ENCODE results near the gene KCNAB1.
"Not testable (repeated sequence)": the region's sequence is repeated elsewhere in the genome, so short reads cannot be mapped to it uniquely, and the experiment has no call there.

KCNAB1 gene

DNA sequence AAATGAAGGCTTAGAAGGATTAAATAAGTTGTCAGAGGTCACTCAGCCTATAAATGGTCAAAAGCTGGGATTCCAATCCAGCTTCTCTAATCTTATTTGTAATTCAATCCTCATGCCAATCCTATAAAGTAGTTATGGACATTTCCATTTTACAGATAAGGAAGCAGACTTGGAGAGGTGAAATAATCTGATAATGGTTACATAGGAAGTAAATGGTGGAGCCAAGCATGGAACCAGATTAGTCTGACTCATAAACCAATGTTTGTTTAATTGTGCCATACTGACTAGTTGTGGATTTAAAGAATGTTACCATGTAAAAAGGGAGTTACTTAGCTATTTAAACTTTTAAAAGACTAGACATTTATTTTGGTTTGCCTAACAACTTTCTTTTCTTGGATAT lies 59.7 kb downstream of the KCNAB1 start:
- DNase-seq, result no peak

DNA sequence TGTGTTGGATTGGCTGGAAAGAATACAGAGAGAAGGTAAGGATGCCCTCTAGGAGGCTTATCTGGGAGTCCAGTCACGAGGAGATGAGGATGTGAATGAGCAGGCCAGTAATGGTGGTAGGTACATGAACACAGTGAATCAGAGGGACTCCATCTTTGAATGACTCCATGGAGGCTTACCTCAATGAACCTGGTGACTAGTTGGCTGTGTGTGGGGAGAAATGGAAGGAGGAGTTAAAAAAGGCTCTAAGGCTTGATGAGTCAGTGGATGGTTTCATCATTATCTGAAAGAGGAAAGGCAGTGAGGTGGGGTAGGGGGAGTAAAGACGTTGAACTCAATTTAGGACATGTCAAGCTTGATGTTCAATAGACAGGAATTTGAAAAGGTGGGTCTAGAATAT lies 61.1 kb downstream of the KCNAB1 start:
- DNase-seq, result no peak

DNA sequence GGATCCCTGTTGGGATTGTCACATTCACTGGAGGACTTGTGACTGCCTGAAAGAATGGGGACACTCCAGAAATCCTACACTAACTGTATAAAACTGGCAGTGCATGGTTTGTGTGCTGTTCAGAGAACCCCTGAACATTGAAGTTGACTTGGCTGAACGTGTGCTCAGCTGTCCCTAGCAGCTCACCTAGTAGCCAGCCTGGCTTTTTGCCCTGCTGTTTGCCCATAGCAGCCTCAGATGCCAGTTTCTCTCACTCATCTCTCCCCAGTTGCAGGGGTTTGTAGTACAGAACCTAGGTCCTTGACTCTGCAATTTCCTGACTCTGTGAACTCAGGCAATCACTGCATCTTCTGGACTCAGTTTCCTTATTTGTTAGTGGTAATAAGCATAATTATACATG lies 63.0 kb downstream of the KCNAB1 start:
- DNase-seq, result no peak

DNA sequence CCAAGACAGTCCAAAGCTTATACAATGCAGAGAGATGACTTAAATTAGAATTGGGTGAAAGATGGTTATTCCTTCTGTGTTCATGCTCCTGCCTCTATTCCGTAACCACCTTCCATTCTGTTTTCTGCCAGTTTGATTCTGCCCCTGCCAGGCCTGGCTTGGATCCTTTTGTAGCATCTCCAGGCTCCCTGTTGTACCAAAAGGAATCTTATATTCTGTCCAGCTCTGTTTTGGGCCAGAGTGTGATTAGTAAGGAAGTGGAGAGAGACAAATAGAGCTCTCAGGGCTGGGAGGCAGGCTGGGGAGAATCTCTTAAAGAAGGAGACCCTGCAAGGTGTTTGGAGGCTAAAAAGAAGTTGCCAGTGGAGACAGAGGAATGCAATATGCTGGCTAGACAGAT lies 63.8 kb downstream of the KCNAB1 start:
- DNase-seq, result no peak

DNA sequence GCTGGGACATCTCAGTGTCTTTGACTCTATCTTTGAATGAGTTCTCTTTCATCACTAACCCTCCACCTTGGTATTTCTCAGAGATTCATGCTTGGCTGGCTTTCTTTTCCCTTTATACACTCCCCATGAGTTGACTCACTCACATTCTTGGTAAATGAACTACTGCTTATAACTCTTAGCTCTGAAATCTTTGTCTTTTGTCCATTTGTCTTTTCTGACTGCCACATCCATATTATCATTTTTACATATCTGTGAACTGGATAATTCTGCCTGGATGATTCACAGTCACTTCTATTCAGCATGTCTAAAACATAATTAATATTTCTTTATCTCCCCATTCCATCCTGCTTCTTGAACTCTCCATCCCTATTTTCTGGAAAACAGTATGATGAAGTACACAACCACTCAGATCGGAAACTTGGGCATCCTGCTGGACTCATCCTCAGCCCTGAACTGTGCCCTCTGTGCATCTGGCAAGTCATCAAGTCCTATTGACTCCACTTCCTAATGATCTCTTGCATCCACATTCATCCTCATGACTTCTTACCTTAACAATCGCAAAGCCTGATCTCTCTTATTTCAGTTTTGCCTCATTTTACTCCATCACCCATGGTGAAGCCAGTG lies 66.9 kb downstream of the KCNAB1 start:
- no peak for DNase-seq

DNA sequence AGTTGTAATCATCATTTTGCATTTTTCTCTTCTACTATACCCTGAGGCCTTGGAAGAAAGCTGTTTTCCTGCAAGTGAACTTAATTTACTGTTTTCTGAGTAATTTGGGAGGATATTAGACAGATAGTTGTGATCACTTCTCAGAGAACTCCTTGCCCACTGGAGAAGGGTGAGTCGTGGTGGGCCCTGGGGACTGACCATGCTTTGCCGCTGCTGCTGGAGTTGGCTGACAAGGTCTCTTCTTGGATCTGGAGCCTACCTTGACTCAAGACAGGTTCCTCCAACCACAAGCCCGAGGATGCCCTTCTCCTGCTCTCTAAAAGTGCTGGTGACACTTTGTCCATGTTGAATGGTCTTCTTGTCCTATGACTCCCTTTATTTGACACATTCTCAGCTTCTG lies 68.4 kb downstream of the KCNAB1 start:
- DNase-seq, result no peak

DNA sequence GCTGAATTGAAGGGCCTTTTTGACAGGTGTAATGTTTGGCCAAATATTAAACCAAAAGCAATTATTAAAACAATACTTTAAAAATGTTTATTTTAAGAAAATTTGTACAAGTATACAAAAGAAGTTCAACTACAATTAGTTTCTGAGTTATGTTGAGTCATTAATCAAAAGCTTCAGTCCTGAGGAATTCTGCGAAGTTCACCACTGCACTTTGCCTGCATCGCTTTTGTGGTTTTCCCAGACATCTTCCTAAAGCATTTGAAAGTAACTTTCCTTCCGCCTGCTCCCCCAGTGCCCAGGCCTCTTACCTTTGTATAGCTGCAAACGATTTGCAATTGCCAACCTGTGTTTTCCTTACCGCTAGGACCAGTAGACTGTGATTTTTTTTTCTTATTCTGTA lies 69.5 kb downstream of the KCNAB1 start:
- no peak for DNase-seq

DNA sequence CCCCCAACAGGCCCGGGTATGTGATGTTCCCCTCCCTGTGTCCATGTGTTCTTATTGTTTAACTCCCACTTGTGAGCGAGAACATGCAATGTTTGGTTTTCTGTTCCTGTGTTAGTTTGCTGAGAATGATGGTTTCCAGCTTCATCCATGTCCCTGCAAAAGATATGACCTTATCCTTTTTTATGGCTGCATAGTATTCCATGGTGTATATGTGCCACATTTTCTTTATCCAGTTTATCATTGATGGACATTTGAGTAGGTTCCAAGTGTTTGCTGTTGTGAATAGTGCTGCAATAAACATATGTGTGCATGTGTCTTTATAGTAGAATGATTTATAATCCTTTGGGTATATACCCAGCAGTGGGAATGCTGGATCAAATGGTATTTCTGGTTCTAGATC lies 74.6 kb downstream of the KCNAB1 start:
- DNase-seq, result not testable (repeated sequence)

DNA sequence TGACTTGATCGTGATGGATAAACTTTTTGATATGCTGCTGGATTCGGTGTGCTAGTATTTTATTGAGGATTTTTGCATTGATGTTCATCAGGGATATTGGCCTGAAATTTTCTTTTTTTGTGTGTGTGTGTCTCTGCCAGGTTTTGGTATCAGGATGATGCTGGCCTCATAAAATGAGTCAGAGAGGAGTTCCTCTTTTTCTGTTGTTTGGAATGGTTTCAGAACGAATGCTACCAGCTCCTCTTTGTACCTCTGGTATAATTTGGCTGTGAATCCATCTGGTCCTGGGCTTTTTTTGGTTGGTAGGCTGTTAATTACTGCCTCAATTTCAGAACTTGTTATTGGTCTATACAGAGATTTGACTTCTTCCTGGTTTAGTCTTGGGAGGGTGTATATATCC lies 76.8 kb downstream of the KCNAB1 start:
- not testable (repeated sequence) for DNase-seq

DNA sequence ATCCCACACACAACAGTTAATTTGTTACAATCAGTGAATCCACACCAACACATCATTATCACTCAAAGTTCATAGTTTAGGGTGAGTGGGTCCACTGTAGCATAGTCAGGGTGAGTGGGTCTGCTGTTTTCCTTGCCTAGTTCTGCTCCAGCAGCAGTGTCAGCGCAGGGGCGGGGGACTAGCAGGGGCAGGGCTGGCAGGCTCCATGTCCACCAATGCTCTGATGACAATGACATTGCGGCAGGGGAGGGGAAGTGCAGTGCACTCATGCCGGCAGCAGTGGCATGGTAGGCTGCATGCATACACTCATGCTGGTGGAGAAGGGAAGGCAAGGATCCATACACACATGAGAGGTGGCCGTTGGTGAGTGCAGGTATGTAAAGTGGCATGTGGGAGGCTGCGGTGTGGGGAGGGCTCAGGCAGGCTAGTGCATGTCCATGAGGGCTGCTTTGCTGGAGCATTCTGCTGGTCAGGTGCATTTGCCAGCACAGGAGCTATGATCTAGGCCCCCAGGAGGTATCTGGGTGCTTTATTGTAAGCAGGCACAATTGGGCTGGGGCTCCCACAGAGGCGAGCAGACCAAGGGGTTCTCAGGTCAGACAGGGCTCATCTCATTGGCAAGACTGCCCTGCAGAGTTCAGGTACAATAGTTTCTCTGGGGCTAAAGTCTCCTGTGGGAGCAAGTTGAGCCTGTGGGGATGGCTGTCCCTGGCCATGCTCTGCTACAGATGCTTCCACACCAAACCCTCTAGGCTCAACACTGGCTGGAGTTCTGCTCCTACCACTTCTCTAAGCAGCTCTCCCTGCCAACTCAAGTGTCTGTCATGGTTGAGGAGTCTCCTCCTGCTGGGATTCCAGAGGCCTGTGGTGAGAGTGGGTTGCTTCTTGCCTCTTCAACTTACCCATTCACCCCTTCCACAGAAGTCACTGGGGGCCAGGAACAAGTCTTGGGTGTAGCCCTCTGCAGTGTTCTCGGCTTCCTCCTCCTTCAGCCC lies 81.3 kb downstream of the KCNAB1 start:
- DNase-seq, result no peak

DNA sequence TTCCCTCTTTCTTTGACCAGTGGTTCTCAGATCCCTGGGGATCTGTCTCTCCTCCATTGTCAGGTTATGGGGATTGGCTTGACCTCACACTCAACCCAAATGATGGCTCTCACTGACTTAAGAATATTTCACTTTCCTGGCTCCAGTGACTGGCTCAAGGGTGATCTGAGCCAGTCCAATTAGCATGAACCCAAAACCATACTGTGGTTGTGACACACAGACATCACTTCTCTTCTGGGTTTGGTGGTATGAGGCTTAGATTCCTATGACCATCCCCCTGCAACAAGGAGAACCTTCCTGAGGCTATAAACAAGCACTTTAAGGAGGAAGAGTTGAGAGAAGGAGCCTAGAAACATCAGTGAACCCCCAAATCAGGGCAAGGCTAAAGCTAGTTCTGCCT lies 85.8 kb downstream of the KCNAB1 start:
- no peak for DNase-seq

DNA sequence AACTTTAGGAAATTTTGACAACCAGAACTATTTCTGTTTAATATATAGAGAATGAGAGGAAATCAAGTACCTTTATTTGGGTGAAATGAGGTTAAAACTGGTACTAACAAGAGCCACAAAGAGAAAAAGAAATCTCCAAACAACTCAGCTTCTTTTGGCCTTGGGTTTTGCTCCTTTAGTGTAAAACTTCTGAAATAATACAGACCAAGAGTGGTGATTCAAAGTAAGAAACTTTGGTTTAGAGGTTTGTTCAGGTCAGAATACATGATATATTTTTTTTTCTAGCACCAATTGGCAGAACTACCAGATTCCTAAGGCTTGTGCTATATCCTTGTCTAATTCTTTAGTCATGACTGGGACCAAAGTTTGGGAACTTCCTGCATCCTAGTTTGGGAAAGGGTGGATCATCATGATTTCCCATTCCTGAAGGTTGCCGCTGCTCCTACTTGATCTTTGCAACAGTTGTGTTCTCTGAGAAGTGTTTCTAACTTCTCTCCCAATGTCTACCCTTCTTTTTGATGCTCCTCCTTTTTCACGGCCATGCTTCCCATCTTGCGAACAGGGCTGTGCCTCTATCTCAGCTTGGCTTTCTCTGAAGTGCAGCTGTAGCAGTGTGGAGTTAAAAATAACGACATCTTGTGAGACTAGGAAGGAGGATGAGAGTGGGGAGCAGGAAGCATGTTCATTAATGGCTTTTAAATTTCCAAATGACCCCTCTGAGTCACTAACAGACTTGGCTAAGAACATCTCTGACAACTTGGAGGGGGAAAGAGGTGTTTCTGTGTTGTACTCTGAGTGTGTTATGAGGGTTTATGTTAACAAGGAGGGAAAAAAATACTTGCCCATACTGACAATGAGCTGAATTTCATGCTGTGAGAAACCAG lies 87.7 kb downstream of the KCNAB1 start:
- DNase-seq, result no peak

DNA sequence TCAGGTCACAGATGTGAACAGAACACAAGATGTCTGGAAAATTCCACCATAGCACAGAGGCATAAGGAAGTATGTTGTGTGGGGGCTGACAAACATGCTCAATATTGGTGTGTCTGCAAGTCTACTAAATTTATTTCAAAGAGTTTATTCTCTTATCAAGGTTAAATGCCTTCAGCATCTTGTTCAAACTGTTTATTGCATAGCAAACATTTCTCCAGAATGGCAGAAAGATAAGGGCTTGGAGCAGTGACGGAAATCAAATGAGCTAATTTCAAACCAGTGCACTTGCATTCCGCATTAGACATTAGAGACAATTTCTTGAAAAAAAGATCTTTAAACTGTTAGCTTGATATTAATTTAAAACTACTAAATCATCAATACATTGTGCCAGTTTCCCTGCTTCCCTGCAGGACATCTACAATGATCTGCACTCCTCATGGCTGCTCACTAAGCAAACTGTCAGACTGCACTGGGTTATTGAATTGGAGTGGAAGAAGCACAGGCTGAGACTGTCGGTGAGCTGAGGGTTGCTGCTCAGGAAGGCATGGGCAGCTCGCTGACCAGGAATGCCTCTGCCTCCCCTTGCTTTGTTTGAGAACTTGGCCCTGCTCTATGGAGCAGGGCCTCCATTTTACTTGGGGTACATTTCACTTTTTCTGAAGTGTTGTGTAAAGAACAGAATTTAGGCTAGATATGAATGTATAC lies 89.4 kb downstream of the KCNAB1 start:
- no peak for DNase-seq

DNA sequence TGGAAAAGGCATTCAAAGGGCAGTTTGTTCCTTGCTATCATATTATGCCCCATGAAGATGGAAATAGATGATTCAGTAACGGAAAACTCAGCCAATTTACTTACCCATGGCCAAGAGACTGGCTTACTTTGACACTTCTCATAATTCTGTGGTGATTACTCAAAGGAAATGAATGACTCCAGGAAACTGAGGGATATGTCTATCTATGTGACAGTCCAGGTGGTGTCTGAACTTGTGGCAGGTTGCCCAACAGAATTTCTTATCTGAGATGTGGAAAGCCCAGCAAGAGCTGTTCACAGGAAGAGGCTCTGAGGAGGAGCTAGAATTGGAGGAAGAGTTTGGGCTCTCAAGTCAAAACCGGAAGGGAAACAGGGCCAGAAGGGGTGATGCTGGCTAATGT lies 91.2 kb downstream of the KCNAB1 start:
- no peak for DNase-seq

DNA sequence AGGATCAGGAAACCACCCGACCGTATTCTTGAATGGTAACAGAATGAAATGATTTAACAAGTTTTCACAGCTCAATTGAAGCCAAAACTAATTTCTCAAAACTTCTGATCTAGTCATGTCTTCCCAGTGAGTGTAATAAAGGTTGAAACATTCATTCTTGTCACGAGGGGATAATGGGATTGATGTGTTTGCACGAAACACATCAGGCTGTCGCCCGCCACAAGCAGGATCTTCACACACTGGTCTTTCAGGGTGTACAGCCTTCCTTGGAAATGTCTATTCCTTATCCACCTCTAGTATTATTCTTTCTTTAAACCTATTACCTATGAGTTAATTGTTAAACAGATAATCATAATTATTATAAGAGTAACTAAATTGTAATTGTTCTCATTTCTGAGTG lies 94.3 kb downstream of the KCNAB1 start:
- no peak for DNase-seq

DNA sequence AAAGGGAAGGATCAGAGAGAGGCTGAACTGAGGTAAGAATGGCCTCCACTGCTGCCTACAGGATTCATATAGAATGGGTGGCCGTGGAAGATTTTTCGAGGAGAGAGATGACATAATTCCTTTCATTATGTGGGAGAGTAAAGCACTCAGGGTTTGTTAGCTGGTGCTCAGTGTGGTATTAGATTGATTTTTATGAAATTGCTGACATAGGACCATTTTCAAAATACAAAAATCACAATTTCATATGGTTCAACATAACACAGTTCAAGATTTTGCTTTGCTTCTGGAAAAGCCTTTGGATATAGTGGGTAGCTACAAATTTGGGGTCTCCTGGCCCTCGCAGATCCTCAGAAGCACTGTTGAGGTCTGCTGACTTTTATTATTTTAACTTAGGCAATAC lies 95.4 kb downstream of the KCNAB1 start:
- no peak for DNase-seq

DNA sequence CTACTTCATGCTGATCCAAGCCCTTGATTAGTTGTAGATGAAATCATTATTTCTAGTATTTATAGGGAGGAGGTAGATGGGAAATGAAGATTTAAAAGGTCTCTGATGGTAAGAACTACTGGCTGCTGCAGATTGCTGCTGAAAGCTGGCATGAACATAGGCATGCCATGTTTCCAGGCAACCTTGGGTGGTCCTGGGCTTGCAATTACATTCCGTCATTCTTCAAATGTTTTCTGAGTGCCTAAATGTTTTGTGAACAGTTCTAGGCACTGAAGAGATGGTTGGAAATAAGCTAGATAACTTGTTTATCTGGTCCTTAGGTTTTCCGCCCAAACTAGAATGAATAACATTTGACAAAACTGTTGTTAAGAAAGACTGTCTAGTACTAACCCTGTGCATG lies 95.8 kb downstream of the KCNAB1 start:
- no peak for DNase-seq

DNA sequence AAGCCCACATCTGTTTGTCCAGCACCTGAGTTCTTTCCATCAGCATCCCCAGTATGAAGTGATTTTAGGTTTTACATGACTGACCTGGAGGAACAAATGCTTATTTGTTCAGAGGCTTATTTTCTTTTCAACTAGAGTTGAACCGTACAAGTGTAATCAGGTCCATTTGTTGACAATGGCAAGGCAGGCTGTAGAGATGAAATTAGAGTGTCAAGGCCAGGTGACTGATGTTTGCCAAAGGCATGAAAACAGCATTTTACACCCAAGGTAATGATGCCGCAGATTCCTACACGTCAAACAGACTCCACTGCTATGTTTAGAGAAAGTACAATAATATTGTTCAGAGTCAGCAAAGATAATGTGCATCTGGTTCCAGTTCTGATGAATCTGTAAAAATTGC lies 96.5 kb downstream of the KCNAB1 start:
- no peak for DNase-seq

DNA sequence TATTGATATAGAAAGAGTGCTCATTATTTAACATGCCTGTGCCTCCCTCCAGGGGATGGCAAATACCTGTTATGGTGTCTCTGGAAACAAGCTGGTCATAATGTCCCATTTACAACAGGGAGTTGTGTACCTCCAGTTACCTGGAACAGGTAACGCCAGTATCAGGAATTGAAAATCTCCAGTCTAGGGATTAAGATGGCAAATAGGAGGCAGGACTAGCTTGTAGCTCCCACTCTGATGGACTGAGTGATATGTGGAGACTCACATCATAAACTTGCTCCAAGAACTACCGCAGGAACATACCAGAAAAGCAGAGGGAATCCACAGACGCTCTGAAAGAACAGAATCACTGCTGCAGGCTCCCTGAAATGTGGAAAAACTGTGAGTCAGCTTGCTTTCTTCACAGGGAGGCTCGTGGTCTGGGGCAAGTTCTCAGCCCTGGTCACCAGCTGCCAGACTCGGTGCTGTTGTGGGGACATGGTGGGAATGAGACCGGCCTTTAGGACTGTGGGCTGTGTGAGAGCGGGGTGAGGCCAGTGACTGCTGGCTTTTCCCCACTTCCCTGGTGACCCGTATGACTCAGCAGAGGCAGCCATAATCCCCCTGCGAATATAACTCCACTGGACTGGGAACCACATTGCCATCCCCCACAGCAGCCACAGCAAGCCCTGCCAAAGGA lies 97.4 kb downstream of the KCNAB1 start:
- DNase-seq, result no peak

DNA sequence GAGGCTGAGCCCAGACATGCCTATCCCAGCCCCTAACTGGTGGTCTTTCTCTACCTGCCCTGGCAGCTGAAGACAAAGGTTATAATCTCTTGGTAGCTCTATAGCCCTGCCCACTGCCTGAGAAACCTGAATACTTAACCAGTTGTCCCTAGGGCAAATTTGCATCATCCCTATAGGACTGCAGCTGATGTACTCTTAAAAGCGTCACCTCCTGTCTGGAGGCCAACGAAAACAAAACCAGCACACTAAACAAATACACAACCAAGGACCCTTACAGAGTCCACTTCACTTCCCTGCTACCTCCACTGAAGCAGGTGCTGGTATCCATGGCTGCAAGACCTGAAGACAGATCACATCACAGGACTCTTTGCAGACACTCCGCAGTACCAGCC lies 98.0 kb downstream of the KCNAB1 start:
- no peak for DNase-seq

DNA sequence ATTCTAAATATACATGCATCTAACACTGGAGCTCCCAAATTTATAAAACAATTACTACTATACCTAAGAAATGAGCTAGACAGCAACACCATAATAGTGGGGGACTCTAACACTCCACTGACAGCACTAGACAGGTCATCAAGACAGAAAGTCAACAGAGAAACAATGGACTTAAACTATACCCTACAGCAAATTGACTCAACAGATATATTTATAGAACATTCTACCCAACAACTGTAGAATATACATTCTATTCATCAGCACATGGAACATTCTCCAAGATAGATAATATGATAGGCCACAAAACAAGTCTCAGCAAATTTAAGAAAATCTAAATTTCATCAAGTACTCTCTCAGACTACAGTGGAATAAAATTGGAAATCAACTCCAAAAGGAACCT lies 102.0 kb downstream of the KCNAB1 start:
- not testable (repeated sequence) for DNase-seq

DNA sequence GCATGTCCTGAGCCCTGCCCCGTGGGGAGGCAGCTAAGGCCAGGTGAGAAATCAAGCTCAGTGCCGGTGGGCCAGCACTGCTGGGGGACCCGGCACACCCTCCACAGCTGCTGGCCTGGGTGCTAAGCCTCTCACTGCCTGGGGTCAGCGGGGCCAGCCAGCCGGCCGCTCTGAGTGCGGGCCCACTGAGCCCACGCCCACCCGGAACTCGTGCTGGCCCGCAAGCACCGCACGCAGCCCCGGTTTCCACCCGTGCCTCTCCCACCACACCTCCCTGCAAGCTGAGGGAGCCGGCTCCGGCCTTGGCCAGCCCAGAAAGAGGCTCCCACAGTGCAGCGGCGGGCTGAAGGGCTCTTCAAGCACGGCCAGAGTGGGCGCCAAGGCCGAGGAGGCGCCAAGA lies 103.7 kb downstream of the KCNAB1 start:
- DNase-seq, result not testable (repeated sequence)
